Kidney glomerular epithelial cell (primary cell): Measurements from ENCODE around the gene MCOLN2.

Source experiments
- DNase-seq: peaks from one replicate; lab custom pipeline; 2025; lab: John Stamatoyannopoulos, UW

The MCOLN2 gene

DNA sequence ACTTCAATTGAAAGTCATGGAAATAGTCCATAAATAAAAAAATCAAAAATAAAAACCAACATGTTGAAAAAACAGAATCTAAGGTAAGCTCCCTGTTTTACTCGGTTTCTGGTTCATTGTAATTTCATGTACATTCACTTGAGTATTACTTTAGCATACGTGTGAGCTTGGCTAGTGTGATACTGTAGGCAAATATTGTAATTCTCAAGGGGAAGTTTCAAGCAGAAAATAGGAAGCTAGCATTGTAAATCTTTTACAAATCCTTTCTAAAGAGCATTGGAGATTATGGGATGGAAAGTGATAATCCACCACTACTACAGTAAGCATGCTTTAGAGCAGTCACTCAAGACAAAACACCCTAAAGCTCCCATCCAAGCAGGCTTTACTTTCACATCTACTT is 100.6 kb downstream of the MCOLN2 start:
- no peak for DNase-seq

DNA sequence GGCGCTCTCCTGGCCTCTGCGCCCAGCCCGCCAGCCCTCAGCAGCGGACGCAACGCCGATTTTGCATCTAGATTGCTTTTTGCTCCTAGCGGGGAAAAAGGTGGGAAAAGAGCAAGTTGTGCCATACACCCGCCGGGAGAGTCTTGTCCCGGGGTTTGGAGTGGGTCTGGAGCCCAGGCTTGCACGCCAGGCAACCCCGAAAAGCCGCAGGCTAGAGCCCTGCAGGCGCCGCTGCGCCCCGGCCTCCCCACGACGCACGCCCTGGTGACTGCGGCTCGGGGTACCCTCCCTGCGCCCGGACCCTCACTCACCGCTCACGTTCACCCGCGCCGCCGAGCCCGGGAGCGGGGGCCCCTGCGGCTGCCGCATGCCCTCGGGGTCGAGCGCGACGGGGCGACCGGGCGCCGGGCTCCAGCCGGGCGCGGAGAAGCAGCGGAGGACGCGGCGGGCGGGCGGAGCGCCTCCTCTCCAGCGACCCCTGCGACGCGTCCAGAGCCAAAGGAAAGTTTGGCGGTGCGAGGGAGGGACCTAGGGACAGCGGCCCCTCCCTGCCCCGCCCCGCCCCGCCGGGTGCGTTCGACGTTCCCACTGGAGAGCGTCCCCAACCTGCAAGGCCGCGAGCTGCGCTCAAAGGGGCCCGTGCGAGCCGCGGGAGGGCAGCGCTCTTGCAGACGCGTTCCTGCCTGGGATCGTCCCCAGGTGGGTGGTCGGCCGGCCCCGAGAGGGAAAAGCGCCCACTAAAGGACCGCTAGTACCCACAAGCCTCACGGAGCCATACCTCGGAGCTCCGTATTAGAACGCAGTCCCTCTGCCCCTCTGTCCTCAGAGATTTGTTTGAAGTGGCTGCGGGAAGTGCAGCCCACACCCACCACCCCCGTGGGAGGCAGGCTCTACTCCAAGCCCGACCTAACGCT is 104.0 kb downstream of the MCOLN2 start, which contains the start of gene LPAR3:
LPAR3 (minus strand) TSS at position 502 of the 914 bp plus-strand sequence. CDS start 27,086 bp downstream, outside the sequence.
- DNase-seq = no peak

DNA sequence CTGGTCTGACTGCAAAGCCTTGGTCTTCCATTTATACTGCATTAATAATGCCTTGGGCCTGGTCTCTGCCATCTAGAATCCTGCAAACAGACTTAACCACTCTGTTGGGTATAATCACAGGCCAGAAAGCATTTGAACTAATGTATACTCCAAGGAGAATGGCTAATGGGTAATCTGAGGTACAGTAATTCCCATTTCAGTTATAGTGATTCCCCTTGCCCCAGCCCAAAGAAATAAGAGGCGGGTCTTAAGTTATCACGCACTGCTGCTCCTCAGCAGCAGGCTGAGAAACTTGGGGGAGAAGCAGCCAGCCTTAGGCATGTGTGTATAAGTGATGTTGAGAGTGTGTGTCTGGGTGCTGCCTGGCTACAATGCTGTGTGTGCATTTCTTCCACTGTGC is 106.3 kb downstream of the MCOLN2 start:
- DNase-seq = no peak

DNA sequence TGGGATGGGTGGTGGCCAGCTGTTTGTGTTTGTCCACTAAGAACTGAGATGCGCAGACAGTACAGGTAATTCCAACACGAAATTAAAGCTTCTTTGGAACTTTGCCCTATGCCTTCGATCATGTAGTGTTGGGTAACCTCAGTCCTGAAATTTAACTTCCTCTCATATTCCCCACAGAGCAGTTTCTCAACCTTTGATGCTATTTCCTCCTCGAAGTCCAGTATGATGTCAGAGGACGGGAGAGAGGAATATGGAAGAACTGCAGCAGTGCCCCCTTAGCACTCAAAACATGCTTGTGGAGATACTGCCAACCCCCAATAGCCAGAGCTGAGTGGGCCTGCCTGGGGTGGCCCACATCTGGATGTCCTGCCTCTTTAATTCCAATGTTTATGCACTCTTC is 107.5 kb downstream of the MCOLN2 start:
- no peak for DNase-seq

DNA sequence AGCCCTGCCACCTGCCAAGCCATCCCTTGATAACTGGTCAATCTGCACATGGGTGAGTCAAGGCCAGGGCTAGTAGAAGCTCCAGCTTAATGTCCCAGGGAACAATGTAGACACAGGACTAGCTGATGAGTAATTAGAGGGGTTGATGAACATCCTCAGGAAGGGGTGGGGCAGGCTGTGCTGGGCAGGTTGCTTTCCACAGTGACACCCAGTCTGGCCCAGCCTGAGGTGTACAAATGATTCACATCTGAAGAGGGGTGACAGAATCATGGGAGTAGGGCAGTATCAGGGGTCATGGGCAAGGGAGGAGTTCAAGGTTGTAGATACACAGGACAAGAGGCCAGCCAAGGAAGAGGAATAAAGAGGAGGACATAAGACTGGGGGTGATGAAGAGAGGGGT is 108.2 kb downstream of the MCOLN2 start:
- no peak for DNase-seq

DNA sequence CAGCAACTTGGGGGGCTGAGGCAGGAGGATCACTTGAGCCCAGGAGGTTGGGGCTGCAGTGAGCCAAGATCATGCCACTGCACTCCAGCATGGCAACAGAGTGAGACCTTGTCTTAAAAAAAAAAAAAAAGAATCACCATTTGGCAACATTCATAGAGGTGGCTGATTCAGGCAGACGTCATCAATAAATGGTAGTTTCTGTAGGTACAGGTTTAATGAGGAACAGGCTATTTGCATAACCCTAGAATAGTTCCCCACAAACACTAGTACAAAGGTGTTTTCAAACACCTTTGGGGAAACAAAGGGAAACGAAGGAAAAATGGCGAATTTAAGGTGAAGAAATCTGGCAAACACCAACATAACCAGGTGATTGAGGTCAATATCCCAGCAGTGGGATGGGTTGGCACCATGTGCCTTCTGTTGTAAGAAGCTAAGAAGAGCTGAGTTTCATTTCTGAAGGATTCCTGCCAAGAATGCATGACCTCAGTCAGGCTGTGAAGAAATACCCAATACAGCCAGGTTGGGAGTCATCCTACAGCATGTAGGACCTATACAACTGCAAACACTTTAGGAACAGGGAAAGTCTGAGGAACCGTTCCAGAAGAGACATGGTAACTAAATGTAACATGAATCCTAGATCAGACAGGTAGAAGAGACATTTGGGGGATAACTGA is 109.5 kb downstream of the MCOLN2 start:
- DNase-seq = no peak

DNA sequence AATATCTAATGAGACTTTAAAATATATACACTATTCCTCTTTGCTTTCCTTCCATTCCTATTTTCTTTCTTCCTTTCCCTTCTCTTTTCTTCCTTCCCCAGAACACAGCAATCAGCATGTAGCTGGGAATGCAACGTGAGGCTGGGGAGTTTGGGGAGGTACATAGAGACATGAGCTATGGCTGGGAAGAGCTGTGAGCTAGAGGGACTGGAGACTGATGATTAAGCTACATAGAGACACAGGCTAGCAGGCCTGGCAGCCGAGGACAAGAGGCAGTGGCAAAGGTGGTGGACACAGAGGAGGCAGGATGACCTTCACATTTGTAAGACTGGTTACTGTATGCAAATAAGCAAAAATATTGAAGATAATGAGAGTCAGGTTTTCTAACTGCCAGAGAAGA is 111.4 kb downstream of the MCOLN2 start:
- DNase-seq = no peak

DNA sequence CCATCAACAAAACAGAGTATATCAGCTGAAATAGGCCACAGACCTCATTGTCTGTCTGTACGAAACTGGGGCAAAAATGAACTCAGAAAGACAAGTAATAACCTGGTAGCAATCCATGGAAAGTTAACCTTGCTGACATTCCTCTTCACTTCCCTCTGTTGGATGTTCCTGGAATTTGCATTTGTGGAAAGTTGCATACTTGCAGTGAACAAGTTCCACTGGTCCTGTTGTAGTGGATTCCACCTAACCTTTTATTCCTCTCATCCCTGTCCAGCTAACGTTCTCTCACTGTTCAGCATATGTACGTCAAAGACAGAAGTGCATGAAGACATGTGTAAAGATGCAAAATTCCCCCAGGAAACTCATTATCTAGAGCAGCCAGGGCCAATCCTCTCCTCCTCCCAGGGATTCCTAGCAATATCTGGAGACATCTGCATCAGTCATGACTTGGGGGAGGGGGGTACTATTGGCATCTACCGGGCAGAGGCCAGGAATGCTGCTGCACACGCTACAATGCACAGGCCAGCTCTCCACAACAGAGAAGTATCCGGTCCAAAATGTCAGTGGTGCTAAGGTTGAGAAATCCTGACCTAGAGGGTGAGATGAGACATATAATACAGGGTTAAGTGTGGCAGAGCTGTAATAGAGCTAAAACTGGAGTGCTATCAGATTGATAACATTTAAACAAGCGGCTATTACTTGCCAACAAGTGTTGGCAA is 112.1 kb downstream of the MCOLN2 start:
- peak; percentile 74 for DNase-seq

DNA sequence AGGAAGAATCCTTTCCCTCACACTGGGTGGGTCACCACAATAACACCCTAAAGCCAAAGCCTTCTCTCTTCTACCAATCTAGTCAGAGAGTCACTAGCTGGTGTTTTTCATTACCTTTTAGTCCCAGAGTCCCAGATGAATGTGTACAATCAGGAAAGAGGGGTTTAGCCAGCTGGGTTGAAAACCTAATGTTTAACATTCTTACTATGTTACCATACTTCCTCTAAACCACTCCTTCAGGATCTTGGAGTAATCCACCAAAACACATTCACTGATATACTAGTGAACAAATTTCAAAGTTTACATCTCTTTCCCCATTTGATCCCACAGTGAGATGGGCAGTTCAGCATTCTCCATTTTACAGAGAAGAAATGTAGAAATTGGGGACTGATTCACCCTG is 113.6 kb downstream of the MCOLN2 start:
- DNase-seq = no peak

DNA sequence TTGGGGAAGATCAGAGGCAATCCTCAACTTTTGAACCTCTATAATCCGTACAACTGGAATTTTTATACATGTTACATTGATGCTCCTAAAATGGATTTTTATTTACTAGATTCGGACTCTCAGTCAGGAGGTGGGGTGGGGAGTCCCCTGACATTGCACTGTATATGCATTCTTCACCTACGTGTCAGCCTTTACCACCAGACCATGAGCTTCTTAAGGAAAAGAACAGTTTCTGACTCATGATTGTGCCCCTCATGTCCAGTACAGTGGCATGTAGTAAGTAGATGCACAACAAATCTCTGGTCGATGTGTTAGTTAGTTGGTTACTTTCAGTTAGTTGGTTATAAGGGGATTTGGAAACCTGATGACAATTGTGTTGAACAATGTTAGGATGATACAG is 119.3 kb downstream of the MCOLN2 start:
- no peak for DNase-seq

DNA sequence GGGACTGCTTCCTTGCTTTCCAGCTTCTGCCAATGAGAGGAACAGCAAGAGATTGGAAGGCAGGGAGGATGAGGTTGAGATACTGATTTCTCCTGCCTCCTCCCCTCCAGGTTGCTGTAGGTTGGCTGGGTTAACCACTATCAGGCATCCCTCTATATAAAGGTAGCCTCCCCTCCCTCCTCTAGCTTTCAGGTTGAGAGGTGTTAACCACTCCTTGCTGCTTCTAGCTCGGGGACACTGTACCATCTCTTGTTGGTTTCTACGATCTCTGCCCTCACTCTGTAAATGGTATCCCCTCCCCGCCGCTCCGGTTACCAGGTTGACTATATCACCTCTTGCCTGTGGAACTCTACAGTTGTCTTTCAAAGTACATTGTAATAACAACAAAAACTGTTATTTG is 120.6 kb downstream of the MCOLN2 start:
- DNase-seq = no peak
